GM15510 (cell line): ENCODE results near the gene CCDC88C.
A peak's percentile ranks its signal among the peaks of the same experiment; 100 is the strongest.

ENCODE experiments used
- POLR2A ChIP-seq: IDR thresholded peaks from 3 replicates; pipeline ENCODE4 v1.6.1; 2011; ENCODE audit warnings: borderline replicate concordance; ENCODE audit not compliant: insufficient read length; ENCODE audit errors: extremely low read depth

The CCDC88C gene

DNA sequence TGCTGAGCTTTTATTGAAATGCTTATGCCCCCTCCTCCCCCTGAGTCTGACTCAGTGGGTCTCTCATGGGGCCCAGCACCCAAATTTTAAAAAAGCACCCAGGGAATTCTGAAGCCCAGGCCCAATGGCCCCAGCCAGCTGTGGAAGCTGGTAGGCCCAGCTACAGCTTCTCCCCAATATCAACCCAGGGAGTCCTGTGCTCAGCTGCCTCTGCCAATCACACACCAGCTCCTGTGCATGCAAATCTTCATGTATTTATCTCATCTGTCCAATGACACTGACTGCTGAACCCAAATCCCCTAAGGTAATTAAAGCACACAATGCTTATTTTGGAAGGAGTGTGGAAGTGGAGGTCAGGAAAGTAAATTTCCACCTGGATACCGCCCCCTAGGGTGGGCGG lies 76.3 kb downstream of the CCDC88C start:
- TF ChIP-seq POLR2A, result no peak

DNA sequence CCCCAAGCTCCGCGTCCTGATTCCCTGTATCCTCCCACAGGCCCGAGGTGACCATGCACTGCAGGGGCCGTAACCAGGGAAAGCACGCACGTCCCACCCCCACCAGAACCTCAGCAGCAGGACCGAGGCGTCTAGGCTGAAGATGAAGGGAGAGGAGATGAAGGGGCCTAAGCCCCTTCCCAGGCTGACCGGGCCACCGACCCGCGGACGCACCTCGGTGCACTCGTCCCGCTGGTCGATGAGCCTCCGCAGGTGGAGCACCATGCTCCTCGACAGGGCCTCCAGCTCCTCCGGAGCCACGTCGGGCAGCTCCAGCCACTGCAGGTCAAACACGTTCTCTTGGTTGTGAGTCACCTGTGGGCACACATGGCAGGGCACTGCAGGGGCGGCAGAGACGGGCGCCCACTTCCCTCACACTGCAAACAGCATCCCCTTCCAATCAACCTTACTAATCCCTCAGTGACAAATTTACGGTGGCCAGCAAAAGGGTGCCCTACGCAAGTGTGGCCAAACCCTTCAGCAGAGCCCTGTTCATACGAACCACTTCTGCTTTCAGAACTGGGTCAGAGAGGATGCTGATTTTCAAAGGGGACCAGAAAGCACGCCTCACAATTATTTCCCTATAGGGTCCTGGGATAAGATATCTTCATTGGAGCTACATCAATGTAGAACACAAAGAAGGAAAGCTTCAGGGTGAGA lies 77.8 kb downstream of the CCDC88C start:
- TF ChIP-seq POLR2A, result no peak

GRCh38 chr14:91339076-91339475 lies 78.5 kb downstream of the CCDC88C start:
- TF ChIP-seq POLR2A, result no peak

DNA sequence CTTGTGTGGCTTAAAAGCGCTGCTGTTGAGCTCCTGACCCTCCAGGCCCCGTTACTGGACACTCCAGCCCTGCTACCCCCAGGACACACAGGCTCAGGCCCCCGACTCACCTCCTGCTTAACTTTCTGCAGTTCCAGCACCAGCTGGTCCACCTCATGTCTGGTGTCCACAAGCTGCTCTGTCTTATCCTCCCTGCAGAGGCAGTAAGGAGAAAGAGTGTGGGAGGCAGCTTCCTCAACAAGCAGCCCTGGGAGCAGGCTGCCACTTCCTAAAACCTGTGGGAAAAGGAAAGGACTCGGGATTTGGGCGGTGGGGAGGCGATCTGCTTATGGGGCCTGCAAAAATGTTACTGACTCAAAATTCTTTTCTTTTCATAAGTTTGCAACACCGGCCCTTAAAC lies 79.2 kb downstream of the CCDC88C start:
- TF ChIP-seq POLR2A, result no peak

DNA sequence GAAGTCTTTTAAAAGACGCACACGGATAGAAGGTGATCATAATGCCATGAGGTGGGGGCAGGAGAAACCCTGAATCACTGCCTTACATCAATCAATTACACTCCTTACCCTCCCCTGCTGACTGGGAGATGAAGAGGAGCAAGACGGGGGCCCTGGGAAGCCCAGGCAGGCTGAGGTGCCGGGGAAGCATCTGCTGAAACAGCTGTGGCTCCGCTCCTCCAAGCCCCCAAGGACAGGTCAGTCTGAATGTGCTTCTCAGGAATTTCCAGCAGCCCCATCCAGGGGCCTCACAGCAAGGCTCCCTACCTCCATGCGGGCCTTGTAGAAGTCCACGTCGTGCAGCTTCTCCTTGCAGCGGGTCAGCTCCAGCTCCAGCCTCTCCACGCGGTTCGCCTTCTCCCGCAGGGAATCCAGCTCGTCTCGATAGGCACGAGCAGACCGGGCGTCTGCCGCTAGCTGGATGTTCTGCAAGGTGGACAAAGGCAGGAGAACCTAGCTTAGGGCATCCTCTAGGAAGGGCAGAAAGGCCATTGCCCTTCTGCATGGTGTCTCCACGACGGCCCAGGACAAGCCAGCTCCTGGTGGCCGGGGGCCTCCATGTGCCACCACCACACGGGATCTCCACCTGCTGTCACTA lies 79.8 kb downstream of the CCDC88C start:
- TF ChIP-seq POLR2A, result peak; percentile 16

DNA sequence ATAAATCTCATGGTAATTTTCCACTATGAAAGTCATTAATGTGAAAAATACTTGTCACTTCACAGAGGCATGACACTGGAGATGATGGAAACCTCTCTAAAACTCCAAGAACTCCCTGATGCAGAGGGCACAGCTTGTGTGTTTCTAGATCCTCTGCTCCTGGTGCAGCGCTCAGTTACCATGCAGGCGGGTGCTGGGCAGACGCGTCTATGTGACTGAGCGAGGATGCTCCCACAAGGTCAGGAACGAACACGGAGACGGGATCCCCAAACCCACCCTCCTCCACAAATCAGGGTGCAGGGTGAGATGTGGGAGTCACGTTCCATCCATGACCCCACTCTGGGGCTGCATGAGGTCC lies 81.5 kb downstream of the CCDC88C start:
- TF ChIP-seq POLR2A, result no peak

- TF ChIP-seq POLR2A, result no peak
Measured at GRCh38 chr14:91335191-91336092, 82.2 kb downstream of the CCDC88C start.

DNA sequence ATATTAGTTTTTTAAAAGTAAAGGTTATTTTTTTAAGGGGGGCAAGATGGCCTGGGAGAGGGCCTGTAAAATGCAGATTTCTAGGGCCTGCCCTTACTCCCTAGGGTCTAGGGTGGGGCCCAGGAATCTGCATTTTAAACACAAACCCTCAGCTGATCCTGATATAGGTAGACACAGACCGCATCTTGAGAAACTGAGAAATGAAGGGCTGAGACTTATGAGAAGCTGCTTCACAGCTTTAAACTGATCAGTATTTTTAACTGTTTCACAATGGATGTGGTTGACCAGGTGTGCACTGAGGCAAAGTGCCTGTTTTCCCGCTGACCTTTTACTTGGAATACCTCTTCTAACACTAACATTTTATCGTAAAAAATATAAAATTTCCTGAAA lies 84.0 kb downstream of the CCDC88C start:
- TF ChIP-seq POLR2A, result no peak

DNA sequence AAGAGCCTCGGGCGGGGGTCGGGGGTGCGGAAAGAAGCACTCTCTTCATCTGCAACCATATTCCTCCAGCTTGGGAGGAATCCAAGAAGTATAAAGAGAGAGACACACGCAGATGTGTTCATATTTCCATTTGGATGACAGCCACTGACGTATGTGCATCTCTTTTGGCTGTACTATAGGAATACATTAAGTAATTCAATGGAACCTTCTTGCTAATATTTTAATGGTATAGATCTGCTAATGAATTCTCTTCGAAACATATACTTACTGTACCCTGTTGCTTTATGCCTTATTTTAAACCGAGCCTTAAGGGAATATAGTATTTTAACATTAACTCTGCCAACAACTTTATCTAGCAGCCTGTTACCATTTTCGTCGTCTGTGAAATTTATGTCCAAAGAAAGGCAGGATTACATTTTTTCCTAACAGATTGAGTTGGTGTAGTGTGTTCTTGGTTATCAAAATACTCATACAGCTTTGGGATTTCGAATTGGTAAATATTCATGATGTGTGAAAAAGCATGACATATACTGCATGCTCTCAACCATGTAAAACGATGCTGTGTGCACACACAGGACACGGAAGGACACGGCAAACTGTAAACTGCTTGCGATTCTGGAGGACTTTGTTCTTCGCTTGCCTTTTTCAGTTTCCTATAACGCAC lies 84.5 kb downstream of the CCDC88C start:
- TF ChIP-seq POLR2A, result no peak

DNA sequence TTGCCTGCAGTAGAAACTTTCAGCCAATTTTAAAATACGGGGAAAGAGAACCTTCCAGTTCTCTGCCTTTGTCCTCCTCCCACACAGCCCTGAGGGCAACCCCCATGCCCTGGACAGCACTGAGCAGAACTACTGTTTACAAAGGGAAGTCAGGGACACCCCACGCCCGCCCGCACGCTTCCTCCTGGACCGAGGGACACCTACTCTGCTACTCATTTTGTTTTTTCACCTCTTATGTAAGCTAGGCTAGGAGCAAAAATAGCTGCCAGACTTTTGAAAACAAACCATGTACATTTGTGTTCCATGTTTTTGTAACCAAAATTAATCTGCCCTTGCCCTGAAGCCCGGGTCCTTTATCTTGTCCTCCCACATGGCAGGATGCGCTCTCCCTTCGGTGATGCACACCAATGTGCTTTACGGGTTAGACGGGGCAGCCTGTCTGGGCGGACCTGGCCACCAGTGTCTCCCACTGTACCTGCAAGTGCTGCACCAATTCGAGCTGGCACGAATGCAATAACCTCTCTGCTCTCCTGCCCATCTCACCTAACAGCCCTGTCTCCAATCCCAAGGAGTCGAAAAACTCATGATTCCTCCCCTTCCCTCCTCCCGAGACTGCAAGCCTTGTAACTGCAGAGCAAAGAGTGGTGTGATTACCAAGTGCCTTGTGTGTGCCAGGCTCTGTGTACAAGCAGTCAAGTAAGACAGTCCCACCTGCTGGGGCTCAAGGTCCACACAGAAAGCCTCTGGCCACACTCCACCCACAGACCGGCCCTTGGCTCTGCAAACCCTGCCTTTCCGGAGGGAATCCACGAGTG lies 85.2 kb downstream of the CCDC88C start:
- no peak for TF ChIP-seq POLR2A

DNA sequence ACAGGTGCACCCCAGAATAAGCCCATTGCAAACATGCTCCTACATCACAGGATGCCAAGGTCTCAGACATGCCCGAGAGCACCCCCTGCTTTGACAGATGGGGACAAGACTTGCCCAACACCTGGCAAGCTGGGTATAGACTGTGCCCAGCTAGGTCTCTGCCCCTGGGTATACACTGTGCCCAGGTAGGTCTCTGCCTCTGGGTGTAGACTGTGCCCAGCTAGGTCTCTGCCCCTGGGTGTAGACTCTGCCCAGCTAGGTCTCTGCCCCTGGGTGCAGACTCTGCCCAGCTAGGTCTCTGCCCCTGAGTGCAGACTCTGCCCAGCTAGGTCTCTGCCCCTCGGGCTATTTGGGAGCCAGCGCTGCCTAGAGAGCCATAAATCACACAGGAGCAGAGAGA lies 85.9 kb downstream of the CCDC88C start:
- no peak for TF ChIP-seq POLR2A

DNA sequence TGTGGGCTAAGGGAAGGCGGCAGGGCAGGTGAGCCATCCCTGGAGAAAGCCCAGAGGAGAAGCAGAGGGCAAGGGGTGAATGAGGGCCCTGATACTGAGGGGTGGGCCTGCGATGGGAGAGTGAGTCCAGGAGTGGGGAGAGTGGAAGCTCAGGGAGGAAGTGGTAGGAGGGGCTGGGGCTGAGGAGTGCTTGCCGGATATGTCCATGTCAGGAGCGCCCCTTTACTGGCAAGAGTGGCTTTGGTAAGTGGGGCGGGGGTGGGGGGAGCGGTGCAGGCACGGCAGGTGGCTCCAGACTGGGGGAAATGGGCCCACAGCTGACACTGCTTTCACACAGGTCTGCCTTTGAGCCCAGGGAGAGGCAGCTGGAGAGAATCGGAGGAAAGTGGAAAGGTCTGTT lies 86.8 kb downstream of the CCDC88C start:
- no peak for TF ChIP-seq POLR2A

GRCh38 chr14:91330096-91330696 lies 87.4 kb downstream of the CCDC88C start:
- no peak for TF ChIP-seq POLR2A
